Activated B cell treated with CpG ODN at 0.5 μM for 24 hours (primary cell): Measurements from ENCODE around the gene OR9Q1. TPM values are rescaled to one million over a fixed set of nuclear protein-coding genes. Genes with fewer than 3 reads are reported as not detected.

Source experiments
- ATAC-seq: fragments of 200-7000 bp; cut with Tn5 transposase; one replicate; pipeline ENCODE4 v1.10.0; 2021; ENCODE audit warnings: low read depth, mild to moderate bottlenecking, moderate library complexity
- CTCF ChIA-PET: fragments of 350-600 bp; sonication (Branson Sonifier 250); formaldehyde crosslinking; loops from one replicate; lab custom pipeline; 2021; ENCODE audit warnings: antibody characterized with exemption; lab: Charles Lee
- POLR2A ChIA-PET: fragments of 350-600 bp; sonication (Branson Sonifier 250); formaldehyde crosslinking; loops from one replicate; lab custom pipeline; 2021; ENCODE audit warnings: antibody characterized with exemption; lab: Charles Lee
- DNase-seq: peaks from one replicate; pipeline ENCODE4 v3.0.0; 2022
- H3K27ac Mint-ChIP-seq: one replicate; pipeline ENCODE4 v1.8.0; 2020; ENCODE audit warnings: mixed read lengths
- H3K27me3 Mint-ChIP-seq: one replicate; pipeline ENCODE4 v1.8.0; 2021; ENCODE audit warnings: mixed read lengths
- H3K36me3 Mint-ChIP-seq: one replicate; pipeline ENCODE4 v1.8.0; 2021; ENCODE audit warnings: low read depth, mixed read lengths
- H3K4me1 Mint-ChIP-seq: one replicate; pipeline ENCODE4 v1.8.0; 2021; ENCODE audit warnings: mixed read lengths
- H3K4me3 Mint-ChIP-seq: one replicate; pipeline ENCODE4 v1.8.0; 2020; ENCODE audit warnings: mild to moderate bottlenecking, mixed read lengths
- H3K9me3 Mint-ChIP-seq: one replicate; pipeline ENCODE4 v1.8.0; 2020; ENCODE audit warnings: mixed read lengths
- CTCF ChIP-seq: fragments of 200-600 bp; IDR thresholded peaks from one replicate; pipeline ENCODE4 v1.8.0; 2022; ENCODE audit warnings: antibody characterized with exemption, mild to moderate bottlenecking
- intact Hi-C: fragments of 100-400 bp; cut with micrococcal nuclease; formaldehyde crosslinking; loops from one replicate; pipeline ENCODE4 v1.15.1; 2024
- total RNA-seq: library from RNA; stranded (reverse); gene quantifications from 2 replicates; pipeline ENCODE4 v1.2.3, GENCODE V29; 2022

OR9Q1 gene
- total RNA-seq, 1 donor from 2014 or later = not detected

DNA sequence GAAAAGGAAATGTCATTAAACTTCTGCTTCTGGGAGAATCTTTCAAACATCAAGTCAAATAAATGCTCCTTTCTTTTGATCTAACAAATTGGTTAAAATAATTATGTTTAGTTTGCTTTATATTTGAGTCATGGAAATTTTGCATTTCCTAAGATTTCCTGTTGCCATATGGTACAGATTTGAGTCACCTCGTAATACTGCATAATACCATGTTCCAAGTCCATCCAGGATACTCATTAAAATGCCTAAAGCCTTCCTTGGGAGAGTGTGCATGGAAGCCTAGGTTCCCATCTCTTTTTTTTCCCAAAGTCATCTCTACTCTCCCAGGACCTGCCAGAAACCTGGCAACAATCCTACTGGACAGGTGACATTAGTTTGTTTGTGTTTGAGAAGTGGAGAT is 97.4 kb downstream of the OR9Q1 start:
- H3K27me3 Mint-ChIP-seq = peaks cover 9% of the 10 kb centered on the region
- no peak overlapping the region for H3K4me3 Mint-ChIP-seq
- no peak overlapping the region for H3K27ac Mint-ChIP-seq
- TF ChIP-seq CTCF = no peak
- H3K9me3 Mint-ChIP-seq = no peaks in the 10 kb centered on the region
- H3K36me3 Mint-ChIP-seq = no peaks in the 10 kb centered on the region
- DNase-seq = no peak
- ATAC-seq = no peak
- H3K4me1 Mint-ChIP-seq = no peaks in the 10 kb centered on the region
- POLR2A ChIA-PET = no interaction called here
- CTCF ChIA-PET = no interaction called here
- intact Hi-C loops = no loop called here

GRCh38 chr11:58125469-58125868 is 101.8 kb downstream of the OR9Q1 start, which contains the start of gene OR9I1:
OR9I1 (minus strand) TSS chr11:58125530; CDS start chr11:58119444, 6,086 bp downstream.
- CTCF ChIA-PET = no interaction called here
- H3K4me1 Mint-ChIP-seq = no peaks in the 10 kb centered on the region
- intact Hi-C loops = no loop called here
- H3K9me3 Mint-ChIP-seq = no peaks in the 10 kb centered on the region
- ATAC-seq = no peak
- no peak for TF ChIP-seq CTCF
- DNase-seq = no peak
- H3K27ac Mint-ChIP-seq = no peak within 1 kb of the TSS
- peaks cover 15% of the 10 kb centered on the region for H3K27me3 Mint-ChIP-seq
- POLR2A ChIA-PET = no interaction called here
- no peaks in the 10 kb centered on the region for H3K36me3 Mint-ChIP-seq
- H3K4me3 Mint-ChIP-seq = no peak within 1 kb of the TSS

DNA sequence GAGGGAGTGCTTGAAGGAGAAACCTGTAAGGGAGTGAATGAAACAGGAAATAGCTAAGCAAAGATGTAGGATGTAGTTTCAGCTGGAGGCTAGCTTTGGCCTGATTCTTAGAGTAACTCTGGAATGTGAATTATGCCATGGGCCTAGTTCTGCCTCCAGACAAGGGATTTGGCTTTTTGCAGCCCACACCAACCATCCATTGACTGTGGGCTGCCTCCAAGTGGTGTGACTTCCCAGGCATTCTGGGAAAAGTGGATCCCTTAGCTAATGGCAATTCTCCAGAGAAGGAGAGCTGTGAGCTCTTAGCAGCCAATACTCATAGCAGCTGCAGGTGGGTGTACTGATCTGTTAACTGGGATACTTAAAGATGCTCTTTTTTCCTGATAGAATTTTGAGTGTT is 103.7 kb downstream of the OR9Q1 start:
- ChIA-PET CTCF (no interaction called here), POLR2A (no interaction called here)
- H3K4me3 Mint-ChIP-seq = no peak overlapping the region
- no peaks in the 10 kb centered on the region for H3K36me3 Mint-ChIP-seq
- no peak for DNase-seq
- H3K9me3 Mint-ChIP-seq = no peaks in the 10 kb centered on the region
- peaks cover 10% of the 10 kb centered on the region for H3K27me3 Mint-ChIP-seq
- no peaks in the 10 kb centered on the region for H3K4me1 Mint-ChIP-seq
- no peak for TF ChIP-seq CTCF
- ATAC-seq = no peak
- intact Hi-C loops = no loop called here
- no peak overlapping the region for H3K27ac Mint-ChIP-seq

- H3K27ac Mint-ChIP-seq = no peak overlapping the region
- no peaks in the 10 kb centered on the region for H3K9me3 Mint-ChIP-seq
- POLR2A ChIA-PET = no interaction called here
- intact Hi-C loops = no loop called here
- no peaks in the 10 kb centered on the region for H3K36me3 Mint-ChIP-seq
- CTCF ChIA-PET = no interaction called here
- no peak for ATAC-seq
- H3K4me3 Mint-ChIP-seq = no peak overlapping the region
- H3K27me3 Mint-ChIP-seq = no peaks in the 10 kb centered on the region
- no peaks in the 10 kb centered on the region for H3K4me1 Mint-ChIP-seq
- no peak for DNase-seq
- no peak for TF ChIP-seq CTCF
These were observed 109.8 kb downstream of the OR9Q1 start for GRCh38 chr11:58133309-58134076.

DNA sequence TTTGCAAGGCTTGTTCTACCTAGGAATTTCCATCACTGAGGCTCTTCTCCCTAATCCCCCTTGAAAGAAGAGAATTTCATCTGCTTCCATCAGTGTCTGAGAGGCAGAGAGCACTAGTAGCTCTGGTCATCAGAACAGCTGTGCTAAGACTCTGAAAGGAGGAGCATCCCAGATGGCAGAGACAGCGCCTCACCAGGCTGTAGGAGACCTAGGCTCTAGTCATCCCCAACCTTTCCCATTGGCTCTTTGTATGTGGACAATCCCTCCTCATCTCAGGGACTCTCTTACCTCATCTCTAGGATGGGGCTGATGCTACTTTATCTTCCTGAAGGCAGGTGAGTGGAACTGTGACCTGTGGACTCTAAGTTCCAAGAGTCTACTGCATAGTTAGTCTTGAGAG is 110.5 kb downstream of the OR9Q1 start:
- Mint-ChIP-seq H3K27ac (no peak overlapping the region), H3K9me3 (peaks cover 3% of the 10 kb centered on the region), H3K4me3 (no peak overlapping the region), H3K36me3 (no peaks in the 10 kb centered on the region), H3K4me1 (no peaks in the 10 kb centered on the region), H3K27me3 (no peaks in the 10 kb centered on the region)
- TF ChIP-seq CTCF = no peak
- ATAC-seq (no peak), DNase-seq (no peak)
- intact Hi-C loops = no loop called here
- ChIA-PET POLR2A (no interaction called here), CTCF (no interaction called here)
